Keratinocyte (primary cell): Measurements from ENCODE around the gene VIPR2. TPM values are rescaled to one million over a fixed set of nuclear protein-coding genes. Genes with fewer than 3 reads are reported as not detected.

Experiments
- DNase-seq: peaks from one replicate; pipeline ENCODE4 v3.0.0-alpha.2; 2011; ENCODE audit warnings: low read depth, missing footprints, low spot score
- FAIRE-seq: peaks from 2 replicates; lab custom pipeline; 2011; peaks lifted over from hg19 to GRCh38; lab: Jason Lieb, UNC
- H2AFZ ChIP-seq: 2 replicates; pipeline ENCODE4 v1.6.0; 2012; ENCODE audit warnings: low read length, control low read depth, inconsistent platforms; ENCODE audit not compliant: control insufficient read depth
- H3K27ac ChIP-seq: 2 replicates; pipeline ENCODE4 v1.5.1; 2011; ENCODE audit warnings: low read length; ENCODE audit not compliant: control insufficient read depth, insufficient read depth
- H3K27me3 ChIP-seq: 3 replicates; pipeline ENCODE4 v1.6.0; 2011; ENCODE audit warnings: low read length; ENCODE audit not compliant: control insufficient read depth, insufficient read depth; ENCODE audit errors: extremely low read depth
- H3K36me3 ChIP-seq, 2 experiments: 2 replicates in 1 of 2; 3 replicates in 1 of 2; pipeline ENCODE4 v1.5.1; 2011; ENCODE audit warnings: low read length in 2 of 2, mild to moderate bottlenecking in 1 of 2; ENCODE audit not compliant: control insufficient read depth in 2 of 2, insufficient read depth in 2 of 2; ENCODE audit errors: extremely low read depth in 1 of 2
- H3K4me1 ChIP-seq: 3 replicates; pipeline ENCODE4 v1.5.1; 2011; ENCODE audit warnings: low read length; ENCODE audit not compliant: control insufficient read depth, insufficient read depth; ENCODE audit errors: extremely low read depth
- H3K4me2 ChIP-seq: 3 replicates; pipeline ENCODE4 v1.6.0; 2011; ENCODE audit warnings: low read depth, low read length; ENCODE audit not compliant: control insufficient read depth, insufficient read depth; ENCODE audit errors: extremely low read depth
- H3K4me3 ChIP-seq, 3 experiments: fragments of 200-600 bp in 1 of 3; sonication (generic) in 1 of 3; 2 replicates in 2 of 3; 3 replicates in 1 of 3; pipeline ENCODE4 v1.5.1; 2011 to 2016; ENCODE audit warnings: low read length in 3 of 3, mild to moderate bottlenecking in 3 of 3, control low read depth in 2 of 3, inconsistent platforms in 1 of 3, low read depth in 1 of 3, mixed read lengths in 1 of 3, mixed run types in 1 of 3, moderate library complexity in 1 of 3; ENCODE audit not compliant: control insufficient read depth in 2 of 3, insufficient read depth in 2 of 3; ENCODE audit errors: extremely low read depth in 1 of 3
- H3K79me2 ChIP-seq: 2 replicates; pipeline ENCODE4 v1.6.0; 2012; ENCODE audit warnings: low read length; ENCODE audit not compliant: control insufficient read depth, insufficient read depth
- H3K9ac ChIP-seq: 3 replicates; pipeline ENCODE4 v1.6.0; 2011; ENCODE audit warnings: low read length; ENCODE audit not compliant: control insufficient read depth, insufficient read depth; ENCODE audit errors: extremely low read depth
- H3K9me1 ChIP-seq: 3 replicates; pipeline ENCODE4 v1.6.0; 2011; ENCODE audit warnings: low read length; ENCODE audit not compliant: control insufficient read depth, insufficient read depth; ENCODE audit errors: extremely low read depth
- H3K9me3 ChIP-seq: 2 replicates; pipeline ENCODE4 v1.5.1; 2012; ENCODE audit warnings: low read depth, low read length; ENCODE audit not compliant: control insufficient read depth
- H4K20me1 ChIP-seq: 3 replicates; pipeline ENCODE4 v1.6.0; 2011; ENCODE audit warnings: low read length; ENCODE audit not compliant: control insufficient read depth, insufficient read depth; ENCODE audit errors: extremely low read depth
- CTCF ChIP-seq, 3 experiments: IDR thresholded peaks in 1 of 3; conservative IDR thresholded peaks in 1 of 3; optimal IDR thresholded peaks in 1 of 3; 2 replicates in 2 of 3; 3 replicates in 1 of 3; pipeline versions ENCODE3 to v1.5.1; 2011; ENCODE audit warnings: low read length in 3 of 3, mild to moderate bottlenecking in 3 of 3, moderate library complexity in 2 of 3, control low read depth in 1 of 3, inconsistent platforms in 1 of 3; ENCODE audit not compliant: insufficient read depth in 2 of 3; ENCODE audit errors: extremely low read depth in 1 of 3
- EZH2 ChIP-seq: IDR thresholded peaks from one replicate; pipeline ENCODE4 v1.6.1; 2012; ENCODE audit warnings: inconsistent platforms, mild to moderate bottlenecking, low read length, moderate library complexity
- dilution Hi-C: fragments of 300-500 bp; cut with MboI; formaldehyde crosslinking; loops from one replicate; pipeline ENCODE4 v1.7.0; 2020; ENCODE audit warnings: low sequenced_read_pairs; ENCODE audit not compliant: extremely low pct_ligation_motif_present
- polyA plus RNA-seq, 5 experiments: library from polyadenylated mRNA; depleted of rRNA in 3 of 5; stranded (reverse) in 3 of 5; stranded (forward) in 1 of 5; unstranded in 1 of 5; fragments of >200 nt; gene quantifications; 1 replicate in 1 of 5; 2 replicates in 3 of 5; 3 replicates in 1 of 5; pipeline versions ENCODE4 v1.2.1 to v1.2.3, GENCODE V29; 2011 to 2012; ENCODE audit warnings: missing spikeins in 2 of 5, low read depth in 1 of 5, low replicate concordance in 1 of 5

Gene VIPR2
- polyA plus RNA-seq, 1 donor (not counting 4 experiments of a cell fraction or from before 2014, with no cell fraction given) = not detected

- DNase-seq = no peak
- H2AFZ ChIP-seq = no peak overlapping the region
- dilution Hi-C loops = no loop called here
- no peaks in the 10 kb centered on the region for H4K20me1 ChIP-seq
- no peak overlapping the region for H3K9ac ChIP-seq
- FAIRE-seq = no peak
- no peaks in the 10 kb centered on the region for H3K9me1 ChIP-seq
- no peaks in the 10 kb centered on the region for H3K27me3 ChIP-seq
- no peak for TF ChIP-seq EZH2
- no peak for TF ChIP-seq CTCF (optimal IDR thresholded peaks at IDR 0.05 in 1 of 3, IDR thresholded peaks at IDR 0.05 in 1 of 3, conservative IDR thresholded peaks at IDR 0.05 in 1 of 3; ENCODE audit: extremely low read depth in 1 of 3, insufficient read depth in 2 of 3, low read length in 3 of 3)
- no peaks in the 10 kb centered on the region for H3K4me1 ChIP-seq
- no peaks in the 10 kb centered on the region for H3K9me3 ChIP-seq
- H3K79me2 ChIP-seq = no peaks in the 10 kb centered on the region
- H3K27ac ChIP-seq = no peak overlapping the region
- H3K4me3 ChIP-seq = no peak overlapping the region
- H3K4me2 ChIP-seq = no peak overlapping the region
- no peaks in the 10 kb centered on the region for H3K36me3 ChIP-seq
These were observed 106.6 kb downstream of the VIPR2 start for GRCh38 chr7:159038066-159038465.

- TF ChIP-seq CTCF (optimal IDR thresholded peaks at IDR 0.05 in 1 of 3, IDR thresholded peaks at IDR 0.05 in 1 of 3, conservative IDR thresholded peaks at IDR 0.05 in 1 of 3; ENCODE audit: extremely low read depth in 1 of 3, insufficient read depth in 2 of 3, low read length in 3 of 3) (no peak), EZH2 (no peak)
- Histone ChIP-seq H2AFZ (no peak overlapping the region), H3K9ac (no peak overlapping the region), H3K79me2 (no peaks in the 10 kb centered on the region), H3K9me3 (no peaks in the 10 kb centered on the region), H3K9me1 (no peaks in the 10 kb centered on the region), H3K27ac (no peak overlapping the region), H3K4me2 (no peak overlapping the region), H3K36me3 (no peaks in the 10 kb centered on the region), H4K20me1 (no peaks in the 10 kb centered on the region), H3K4me1 (no peaks in the 10 kb centered on the region), H3K27me3 (no peaks in the 10 kb centered on the region), H3K4me3 (no peak overlapping the region)
- dilution Hi-C loops = no loop called here
- no peak for FAIRE-seq
- no peak for DNase-seq
These were observed 107.6 kb downstream of the VIPR2 start for GRCh38 chr7:159036916-159037605.
